ENCODE data around the gene REC114.

DNA sequence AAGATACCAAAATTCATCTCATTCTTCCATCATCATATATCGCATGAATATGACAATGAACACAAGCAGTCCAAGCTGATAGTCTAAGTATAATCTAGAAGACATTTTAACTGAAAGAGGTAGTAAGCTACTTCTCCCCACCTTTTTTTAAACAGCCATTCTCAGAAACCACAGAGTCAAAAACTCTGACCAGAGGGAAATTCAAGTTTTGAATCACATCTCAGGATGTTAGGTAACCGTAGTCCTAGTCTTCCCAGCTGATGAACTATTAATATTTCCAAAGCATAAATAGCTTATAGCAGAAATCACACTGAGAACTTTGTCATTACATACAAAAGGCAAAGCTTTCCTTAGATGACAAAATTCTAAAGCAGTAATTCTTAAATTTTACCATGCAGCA is 164.4 kb downstream of the REC114 start:
- no peak for TF ChIP-seq POLR2A (IDR thresholded peaks at IDR 0.05; ENCODE audit: low read length)
- no peak for TF ChIP-seq GATA1 (IDR thresholded peaks at IDR 0.05; ENCODE audit: low read depth, low read length)
